Transverse colon (tissue), 3 donors: ENCODE data around the gene GRAP2.

Experiments used
- EP300 ChIP-seq: sonication (generic); formaldehyde crosslinking; IDR thresholded peaks from one replicate; pipeline ENCODE4 v1.6.1; 2017; ENCODE audit warnings: antibody characterized with exemption, low read depth
- POLR2A ChIP-seq: fragments of 450-650 bp; IDR thresholded peaks from one replicate; pipeline ENCODE4 v1.6.1; 2016; ENCODE audit warnings: antibody characterized with exemption, mild to moderate bottlenecking, moderate library complexity
- TF ChIP-seq, protein P1 (sequence below), 5 experiments: fragments of 200-600 bp in 3 of 5; fragments of 450-650 bp in 2 of 5; sonication (generic) in 3 of 5; IDR thresholded peaks; 1 replicate in 2 of 5; 2 replicates in 3 of 5; pipeline ENCODE4 v1.5.1; 2016 to 2017; ENCODE audit warnings: antibody characterized with exemption in 5 of 5, inconsistent platforms in 3 of 5, mild to moderate bottlenecking in 2 of 5, moderate library complexity in 1 of 5

DNA sequence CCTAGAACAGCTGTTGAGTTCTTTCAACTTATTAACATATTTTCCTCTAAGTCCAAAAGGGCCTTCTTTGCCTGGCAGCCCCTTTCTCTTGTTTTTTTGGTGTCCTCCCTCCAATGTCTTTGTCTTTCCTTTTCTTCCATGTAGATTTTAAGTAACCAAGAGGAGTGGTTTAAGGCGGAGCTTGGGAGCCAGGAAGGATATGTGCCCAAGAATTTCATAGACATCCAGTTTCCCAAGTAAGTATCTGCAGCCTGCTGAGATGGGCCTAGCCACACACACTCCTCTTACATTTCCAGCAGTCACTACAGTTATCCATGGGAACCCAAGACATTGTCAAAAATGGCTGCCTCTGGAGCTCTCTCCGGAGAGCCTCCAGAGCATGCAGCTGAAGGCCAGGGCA lies 54.8 kb downstream of the GRAP2 start:
- no peak for TF ChIP-seq EP300
- TF ChIP-seq, protein P1, sequence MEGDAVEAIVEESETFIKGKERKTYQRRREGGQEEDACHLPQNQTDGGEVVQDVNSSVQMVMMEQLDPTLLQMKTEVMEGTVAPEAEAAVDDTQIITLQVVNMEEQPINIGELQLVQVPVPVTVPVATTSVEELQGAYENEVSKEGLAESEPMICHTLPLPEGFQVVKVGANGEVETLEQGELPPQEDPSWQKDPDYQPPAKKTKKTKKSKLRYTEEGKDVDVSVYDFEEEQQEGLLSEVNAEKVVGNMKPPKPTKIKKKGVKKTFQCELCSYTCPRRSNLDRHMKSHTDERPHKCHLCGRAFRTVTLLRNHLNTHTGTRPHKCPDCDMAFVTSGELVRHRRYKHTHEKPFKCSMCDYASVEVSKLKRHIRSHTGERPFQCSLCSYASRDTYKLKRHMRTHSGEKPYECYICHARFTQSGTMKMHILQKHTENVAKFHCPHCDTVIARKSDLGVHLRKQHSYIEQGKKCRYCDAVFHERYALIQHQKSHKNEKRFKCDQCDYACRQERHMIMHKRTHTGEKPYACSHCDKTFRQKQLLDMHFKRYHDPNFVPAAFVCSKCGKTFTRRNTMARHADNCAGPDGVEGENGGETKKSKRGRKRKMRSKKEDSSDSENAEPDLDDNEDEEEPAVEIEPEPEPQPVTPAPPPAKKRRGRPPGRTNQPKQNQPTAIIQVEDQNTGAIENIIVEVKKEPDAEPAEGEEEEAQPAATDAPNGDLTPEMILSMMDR (IDR thresholded peaks at IDR 0.05): no peak
- TF ChIP-seq POLR2A: no peak
